IMR-90 (cell line): ENCODE measurements around the gene KLF11. TPM values are rescaled to one million over a fixed set of nuclear protein-coding genes. Genes with fewer than 3 reads are reported as not detected.

Experiments
- ATAC-seq: fragments of 200-7000 bp; cut with Tn5 transposase; 2 replicates; pipeline ENCODE4 v1.9.1; 2020; ENCODE audit warnings: low read depth, mild to moderate bottlenecking, moderate library complexity
- BruUV-seq: library from RNA; stranded (reverse); fragments of 400-500 nt; replicated peaks from 2 replicates; lab custom pipeline; 2021; lab: Mats Ljungman, UMichigan
- CTCF ChIA-PET: fragments of 300-600 bp; formaldehyde crosslinking; extraction: SDS; loops from one replicate; lab custom pipeline; 2021; ENCODE audit warnings: antibody characterized with exemption; lab: Yijun Ruan, JAX
- POLR2A ChIA-PET: fragments of 300-600 bp; sonication (Branson Sonifier 250); formaldehyde crosslinking; loops from one replicate; lab custom pipeline; 2022; ENCODE audit warnings: antibody characterized with exemption; ENCODE audit not compliant: unreplicated experiment; lab: Charles Lee
- DNase-seq: peaks from one replicate; pipeline ENCODE4 v3.0.0; 2013
- H2AFZ ChIP-seq: replicated peaks from 2 replicates; pipeline ENCODE3; 2013; ENCODE audit warnings: low read length, mild to moderate bottlenecking; ENCODE audit not compliant: poor library complexity
- H2AK5ac ChIP-seq: 2 replicates; pipeline ENCODE4 v1.6.1; 2013; ENCODE audit warnings: low read depth, low read length, inconsistent platforms
- H2AK9ac ChIP-seq: replicated peaks from 2 replicates; pipeline ENCODE3; 2013; ENCODE audit warnings: mild to moderate bottlenecking, low read depth, low read length, moderate library complexity; ENCODE audit not compliant: poor library complexity
- H2BK120ac ChIP-seq: 2 replicates; pipeline ENCODE4 v1.6.1; 2013; ENCODE audit warnings: low read depth, low read length, inconsistent platforms
- H2BK15ac ChIP-seq: 3 replicates; pipeline ENCODE4 v1.6.1; 2013; ENCODE audit warnings: low read depth, low read length, inconsistent platforms
- H2BK20ac ChIP-seq: 2 replicates; pipeline ENCODE4 v1.6.1; 2013; ENCODE audit warnings: low read depth, mild to moderate bottlenecking, inconsistent platforms, low read length, moderate library complexity
- H2BK5ac ChIP-seq: 2 replicates; pipeline ENCODE4 v1.6.1; 2013; ENCODE audit warnings: mild to moderate bottlenecking, low read depth, low read length, inconsistent platforms; ENCODE audit not compliant: poor library complexity, severe bottlenecking
- H3K14ac ChIP-seq: replicated peaks from 2 replicates; pipeline ENCODE4 v1.6.1; 2013; ENCODE audit warnings: low read depth, low read length, inconsistent platforms
- H3K18ac ChIP-seq: 2 replicates; pipeline ENCODE4 v1.6.1; 2013; ENCODE audit warnings: low read depth, low read length, control low read depth
- H3K23ac ChIP-seq: 2 replicates; pipeline ENCODE4 v1.6.1; 2013; ENCODE audit warnings: low read depth, low read length, inconsistent platforms
- H3K27ac ChIP-seq: 2 replicates; pipeline ENCODE4 v1.5.1; 2013; ENCODE audit warnings: mild to moderate bottlenecking, control low read depth, low read length; ENCODE audit not compliant: insufficient read depth
- H3K27me3 ChIP-seq: 2 replicates; pipeline ENCODE4 v1.6.1; 2013; ENCODE audit warnings: low read length; ENCODE audit not compliant: control insufficient read depth, insufficient read depth
- H3K36me3 ChIP-seq: 2 replicates; pipeline ENCODE4 v1.6.1; 2013; ENCODE audit warnings: low read length, mixed read lengths; ENCODE audit not compliant: control insufficient read depth, insufficient read depth
- H3K4ac ChIP-seq: 2 replicates; pipeline ENCODE4 v1.6.1; 2013; ENCODE audit warnings: low read depth, low read length, inconsistent platforms
- H3K4me1 ChIP-seq: 2 replicates; pipeline ENCODE4 v1.6.1; 2013; ENCODE audit warnings: low read length, mixed read lengths; ENCODE audit not compliant: control insufficient read depth, insufficient read depth
- H3K4me2 ChIP-seq: 2 replicates; pipeline ENCODE4 v1.6.1; 2013; ENCODE audit warnings: low read depth, mild to moderate bottlenecking, control low read depth, low read length, moderate library complexity
- H3K4me3 ChIP-seq: 2 replicates; pipeline ENCODE4 v1.5.1; 2013; ENCODE audit warnings: low read depth, mild to moderate bottlenecking, control low read depth, low read length, moderate library complexity; ENCODE audit not compliant: insufficient read depth
- H3K56ac ChIP-seq: 2 replicates; pipeline ENCODE4 v1.6.1; 2013; ENCODE audit warnings: low read length, inconsistent platforms; ENCODE audit not compliant: insufficient read depth; ENCODE audit errors: extremely low read depth
- H3K79me1 ChIP-seq, 2 experiments: 2 replicates each; pipeline ENCODE4 v1.6.1; 2013; ENCODE audit warnings: low read length in 2 of 2, inconsistent platforms in 1 of 2, low read depth in 1 of 2
- H3K9ac ChIP-seq: 2 replicates; pipeline ENCODE4 v1.6.1; 2013; ENCODE audit warnings: low read depth, low read length, control low read depth
- H3K9me1 ChIP-seq: 2 replicates; pipeline ENCODE4 v1.6.1; 2013; ENCODE audit warnings: low read length, inconsistent platforms; ENCODE audit not compliant: insufficient read depth
- H3K9me3 ChIP-seq: 2 replicates; pipeline ENCODE4 v1.6.1; 2013; ENCODE audit warnings: low read length; ENCODE audit not compliant: control insufficient read depth, insufficient read depth
- H4K20me1 ChIP-seq: 2 replicates; pipeline ENCODE4 v1.6.1; 2013; ENCODE audit warnings: low read length, inconsistent platforms; ENCODE audit not compliant: insufficient read depth
- H4K5ac ChIP-seq: 2 replicates; pipeline ENCODE4 v1.6.1; 2013; ENCODE audit warnings: mild to moderate bottlenecking, low read depth, low read length, control low read depth
- H4K8ac ChIP-seq, 2 experiments: 2 replicates each; pipeline ENCODE4 v1.6.1; 2013; ENCODE audit warnings: low read depth in 2 of 2, low read length in 2 of 2, control low read depth in 1 of 2, inconsistent platforms in 1 of 2
- H4K91ac ChIP-seq: 2 replicates; pipeline ENCODE4 v1.6.1; 2013; ENCODE audit warnings: low read depth, low read length, inconsistent platforms; ENCODE audit not compliant: insufficient read depth
- USF2 ChIP-seq: fragments of 150-350 bp; IDR thresholded peaks from 2 replicates; pipeline ENCODE4 v1.6.1; 2017; ENCODE audit warnings: mild to moderate bottlenecking, antibody characterized with exemption, low read length, low read depth
- WGBS, 2 experiments: methylation state at CpG; one replicate each; pipeline versions ENCODE4 v1.1.5 to v1.1.7; 2013; ENCODE audit warnings: missing lambda C conversion rate in 2 of 2; ENCODE audit not compliant: insufficient read length in 1 of 2; ENCODE audit errors: extremely low coverage in 2 of 2; 5-methylcytosine and 5-hydroxymethylcytosine counted together
- dilution Hi-C: fragments of 300-500 bp; cut with HindIII; formaldehyde crosslinking; loops from one replicate; pipeline ENCODE4 v1.14.3; 2018; ENCODE audit warnings: low sequenced_read_pairs; ENCODE audit not compliant: unreplicated experiment
- in situ Hi-C: fragments of 300-500 bp; cut with MboI; formaldehyde crosslinking; loops from 3 replicates; pipeline ENCODE4 v1.14.3; 2019; ENCODE audit warnings: low sequenced_read_pairs, inconsistent platforms, mixed read lengths
- intact Hi-C: fragments of 100-400 bp; cut with micrococcal nuclease; formaldehyde crosslinking; loops from 2 replicates; pipeline ENCODE4 v1.10.0; 2022
- polyA plus RNA-seq, 3 experiments: library from polyadenylated mRNA; depleted of rRNA; stranded (reverse); fragments of >200 nt; gene quantifications; 2 replicates each; pipeline ENCODE4 v1.2.3, GENCODE V29; 2012; ENCODE audit warnings: low replicate concordance in 1 of 3
- total RNA-seq: library from RNA; depleted of rRNA; stranded (reverse); fragments of >200 nt; gene quantifications from 2 replicates; pipeline ENCODE4 v1.2.3, GENCODE V29; 2012

Gene KLF11
- total and polyA plus RNA-seq, 2 of the 4 experiments (the other 2 are of a cell fraction), result 2.0 to 2.4 TPM

GRCh38 chr2:10035053-10035422 lies 8.3 kb upstream of the KLF11 start:
- Histone ChIP-seq H3K18ac (no peak overlapping the region), H4K5ac (no peak overlapping the region), H3K4ac (no peak overlapping the region), H4K91ac (no peak overlapping the region), H3K23ac (no peak overlapping the region), H3K4me2 (no peak overlapping the region), H2AK5ac (no peak overlapping the region), H4K8ac (no peak overlapping the region), H3K27me3 (no peaks in the 10 kb centered on the region), H3K4me3 (no peak overlapping the region), H3K36me3 (no peaks in the 10 kb centered on the region), H3K9me3 (no peaks in the 10 kb centered on the region), H3K9me1 (peaks cover 7% of the 10 kb centered on the region; the same call in 1 of the 2 replicates), H2AFZ (no peak overlapping the region), H3K9ac (no peak overlapping the region), H2AK9ac (no peak overlapping the region), H3K56ac (no peak overlapping the region), H2BK120ac (no peak overlapping the region), H4K20me1 (no peaks in the 10 kb centered on the region), H3K27ac (no peak overlapping the region), H2BK5ac (no peak overlapping the region), H2BK15ac (no peak overlapping the region), H3K4me1 (peaks cover 9% of the 10 kb centered on the region; the same call in 1 of the 2 replicates), H2BK20ac (no peak overlapping the region), H3K14ac (no peak overlapping the region), H3K79me1 (no peaks in the 10 kb centered on the region)
- CTCF ChIA-PET, result interaction anchor here (1.2 kb wide), 1 partner anchor 51 kb away, joined by 5 read pairs; no protein-coding TSS in a partner anchor
- DNase-seq, result no peak
- dilution Hi-C loops (no loop called here), in situ Hi-C loops (no loop called here), intact Hi-C loops (no loop called here)
- no peak for ATAC-seq
- WGBS, 2 experiments, result no CpG with 5 or more reads among the region's 3 CpGs
- BruUV-seq, result no TSS peak
- no peak for TF ChIP-seq USF2
- POLR2A ChIA-PET, result no interaction called here
